HG02571 (cell line): ENCODE data around the gene C19orf44.
"Not testable (repeated sequence)": the region's sequence is repeated elsewhere in the genome, so short reads cannot be mapped to it uniquely, and the experiment has no call there.

Source experiments
- ATAC-seq: cut with Tn5 transposase; IDR thresholded peaks from one replicate; pipeline ENCODE4 v1.9.1; 2021; ENCODE audit warnings: mild to moderate bottlenecking, moderate library complexity; ENCODE audit not compliant: unreplicated experiment

The C19orf44 gene

DNA sequence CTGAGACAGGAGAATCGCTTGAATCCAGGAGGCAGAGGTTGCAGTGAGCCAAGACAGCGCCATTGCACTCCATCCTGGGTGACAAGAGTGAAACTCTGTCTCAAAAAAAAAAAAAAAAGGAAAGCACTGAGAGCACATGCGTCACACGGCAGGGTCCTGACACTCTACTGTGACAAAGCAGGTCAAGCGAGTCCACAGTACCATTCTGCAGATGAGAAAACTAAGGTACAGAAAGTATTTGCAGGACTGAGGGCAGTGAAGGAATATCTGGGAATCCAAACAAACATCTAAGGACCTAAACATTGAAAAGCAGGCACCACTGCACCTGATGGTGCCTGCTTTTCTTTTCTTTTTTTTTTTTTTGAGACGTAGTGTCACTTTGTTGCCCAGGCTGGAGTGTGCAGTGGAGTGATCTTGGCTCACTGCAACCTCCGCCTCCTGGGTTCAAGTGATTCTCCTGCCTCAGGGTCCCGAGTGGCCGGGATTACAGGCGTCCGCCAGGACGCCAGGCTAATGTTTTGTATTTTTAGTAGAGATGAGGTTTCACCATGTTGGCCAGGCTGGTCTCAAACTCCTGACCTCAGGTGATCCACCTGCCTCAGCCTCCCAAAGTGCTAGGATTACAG, 29.3 kb upstream of the C19orf44 start:
- ATAC-seq, result not testable (repeated sequence)

DNA sequence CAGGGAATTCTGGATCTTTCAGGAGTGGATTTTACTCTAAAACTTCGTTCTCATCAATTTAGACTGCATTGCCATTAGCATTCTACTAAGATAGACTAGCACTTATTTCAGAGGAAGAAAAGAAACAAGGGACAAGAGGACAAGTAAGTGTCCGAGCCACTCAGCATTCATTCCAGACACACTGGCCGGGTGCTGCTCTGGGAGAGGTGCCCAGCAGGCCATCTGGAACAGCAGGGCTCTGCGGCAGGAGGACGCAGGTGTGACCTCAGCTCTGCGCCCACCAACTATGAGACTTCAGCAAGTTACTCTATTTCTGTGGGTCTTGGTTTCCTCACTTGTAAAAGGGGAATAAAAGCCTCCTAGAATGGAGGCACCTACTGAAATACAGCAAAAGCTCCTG, 28.6 kb upstream of the C19orf44 start:
- ATAC-seq, result no peak

GRCh38 chr19:16470541-16470910, 25.7 kb upstream of the C19orf44 start:
- ATAC-seq, result no peak

GRCh38 chr19:16470911-16471811, 25.0 kb upstream of the C19orf44 start:
- ATAC-seq, result peak; percentile 17

DNA sequence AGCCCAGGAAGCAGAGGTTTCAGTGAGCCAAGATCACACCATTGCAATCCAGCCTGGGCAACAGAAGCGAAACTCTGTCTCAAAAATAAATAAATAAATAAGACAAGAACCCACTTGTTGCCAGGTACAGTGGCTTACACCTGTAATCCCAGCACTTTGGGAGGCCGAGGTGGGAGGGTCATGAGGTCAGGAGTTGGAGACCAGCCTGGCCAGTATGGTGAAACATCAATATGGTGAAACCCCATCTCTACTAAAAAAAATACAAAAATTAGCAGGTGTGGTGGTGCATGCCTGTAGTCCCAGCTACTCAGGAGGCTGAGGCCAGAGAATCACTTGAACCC, 23.7 kb upstream of the C19orf44 start:
- ATAC-seq, result not testable (repeated sequence)

GRCh38 chr19:16472992-16473391, 23.2 kb upstream of the C19orf44 start:
- no peak for ATAC-seq

- ATAC-seq, result no peak
Observed at GRCh38 chr19:16473875-16474392, 22.3 kb upstream of the C19orf44 start.

DNA sequence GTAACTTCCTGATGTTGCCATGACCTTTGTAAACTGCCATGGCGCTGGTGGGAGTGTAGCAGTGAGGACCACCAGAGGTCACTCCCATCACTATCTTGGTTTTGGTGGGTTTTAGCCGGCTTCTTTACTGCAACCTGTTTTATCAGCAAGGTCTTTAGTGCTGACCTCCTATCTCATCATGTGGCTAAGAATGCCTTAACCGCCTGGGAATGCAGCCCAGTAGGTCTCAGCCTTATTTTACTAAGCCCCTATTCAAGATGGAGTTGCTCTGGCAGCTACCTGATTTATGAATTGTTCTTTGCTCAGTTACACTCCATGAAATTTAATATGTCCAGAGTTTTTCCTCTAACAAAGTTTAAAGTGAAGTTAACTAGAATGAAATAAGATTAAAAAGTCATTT, 19.8 kb upstream of the C19orf44 start:
- no peak for ATAC-seq

DNA sequence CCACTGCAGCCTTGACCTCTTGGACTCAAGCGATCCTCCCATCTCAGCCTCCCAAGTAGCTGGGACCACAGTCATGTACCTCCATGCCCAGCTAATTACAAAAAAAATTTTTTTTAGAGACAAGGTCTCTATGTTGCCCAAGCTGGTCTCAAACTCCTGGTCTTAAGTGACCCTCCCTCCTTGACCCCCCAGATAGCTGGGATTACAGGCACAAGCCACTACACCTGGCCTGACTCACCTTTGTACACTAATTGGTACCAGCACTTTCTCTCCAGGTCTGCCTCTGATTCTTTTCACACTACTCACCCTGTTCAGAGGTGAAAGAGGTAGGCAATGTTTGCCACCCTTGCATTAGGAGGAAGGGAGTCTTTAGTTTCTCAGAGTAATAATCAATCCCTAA, 18.9 kb upstream of the C19orf44 start:
- ATAC-seq, result no peak

DNA sequence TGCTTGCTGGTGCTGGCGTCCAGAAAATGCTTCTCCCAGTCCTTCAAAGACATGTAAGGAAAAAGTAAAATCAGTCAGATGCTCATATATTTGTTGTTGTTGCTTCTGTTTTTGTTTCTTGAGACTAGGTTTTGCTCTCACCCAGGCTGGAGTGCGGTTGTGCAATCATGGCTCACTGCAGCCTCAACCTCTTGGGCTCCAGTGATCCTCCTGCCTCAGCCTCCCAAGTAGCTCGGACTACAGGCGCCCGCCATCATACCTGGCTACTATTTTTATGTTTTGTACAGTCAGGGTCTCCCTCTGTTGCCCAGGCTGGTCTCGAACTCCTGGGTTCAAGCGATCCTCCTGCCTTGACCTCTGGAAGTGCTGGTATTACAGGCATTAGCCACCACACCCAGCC, 13.4 kb upstream of the C19orf44 start:
- ATAC-seq, result no peak

DNA sequence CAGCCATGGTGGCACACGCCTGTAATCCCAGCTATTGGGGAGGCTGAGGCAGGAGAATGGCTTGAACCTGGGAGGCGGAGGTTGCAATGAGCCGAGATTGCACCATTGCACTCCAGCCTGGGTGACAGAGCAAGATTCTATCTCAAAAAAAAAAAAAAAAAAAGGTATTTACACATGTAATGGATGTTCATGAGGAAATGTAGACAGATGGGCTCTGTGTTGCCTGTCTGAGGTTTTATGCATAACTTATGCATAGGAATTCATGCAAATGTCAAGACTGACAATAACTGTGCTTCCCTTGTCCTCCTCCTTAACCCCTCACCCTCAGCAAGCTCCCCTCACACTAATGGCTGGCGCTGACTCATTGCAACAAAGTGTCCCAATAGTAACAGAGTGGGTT, 9.7 kb upstream of the C19orf44 start:
- not testable (repeated sequence) for ATAC-seq

DNA sequence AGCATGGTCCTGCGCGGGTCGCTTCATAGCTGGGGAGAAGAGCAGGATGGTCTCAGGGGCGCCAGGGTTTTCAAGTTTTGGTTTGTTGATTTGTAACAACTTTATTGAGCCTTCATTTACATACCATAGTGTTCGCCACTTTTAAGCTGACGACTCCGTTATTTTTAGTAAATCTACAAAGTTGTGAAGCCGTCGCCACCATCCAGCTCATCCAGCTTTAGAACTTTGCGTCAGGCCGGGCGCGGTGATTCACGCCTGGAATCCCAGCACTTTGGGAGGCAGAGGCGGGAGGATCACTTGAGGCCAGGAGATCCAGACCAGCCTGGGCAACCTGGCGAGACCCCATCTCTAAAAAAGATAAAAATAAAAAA, 404 bp downstream of the C19orf44 start:
- ATAC-seq, result no peak

DNA sequence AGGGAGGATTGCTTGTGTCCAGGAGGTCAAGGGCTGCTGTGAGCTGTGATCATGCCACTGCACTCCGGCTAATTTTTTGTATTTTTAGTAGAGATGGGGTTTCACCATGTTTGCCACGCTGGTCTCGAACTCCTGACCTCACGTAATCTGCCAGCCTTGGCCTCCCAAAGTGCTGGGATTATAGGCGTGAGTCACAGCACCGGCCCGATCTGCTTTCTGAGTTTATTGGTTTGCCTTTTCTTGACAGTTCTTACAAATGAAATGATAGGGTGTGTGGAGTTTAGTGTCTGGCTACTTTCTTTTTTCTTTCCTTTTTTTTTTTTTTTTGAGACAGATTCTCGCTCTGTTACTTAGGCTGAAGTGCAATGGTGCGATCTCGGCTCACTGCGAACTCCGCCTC, 848 bp downstream of the C19orf44 start:
- ATAC-seq, result no peak

GRCh38 chr19:16497837-16498236, 1.6 kb downstream of the C19orf44 start:
- no peak for ATAC-seq

DNA sequence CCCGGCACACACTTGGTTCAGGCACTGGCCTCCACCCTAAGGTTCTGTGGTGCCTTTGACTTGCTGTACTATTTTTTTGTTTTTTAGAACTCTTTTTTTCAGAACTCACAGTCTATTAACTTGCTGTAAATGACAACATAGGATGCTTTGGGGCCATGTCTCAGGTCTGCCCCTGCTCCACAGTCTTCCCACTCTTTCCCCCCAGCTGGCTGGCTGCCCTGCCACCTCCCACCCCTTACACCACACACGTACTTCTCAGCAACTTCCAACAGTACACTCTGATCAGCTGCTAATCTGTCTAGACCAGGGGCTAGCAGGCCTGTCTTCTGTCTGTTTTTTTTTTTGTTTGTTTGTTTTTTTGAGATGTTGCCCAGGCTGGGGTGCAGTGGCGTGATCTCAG, 8.1 kb downstream of the C19orf44 start:
- ATAC-seq, result no peak

DNA sequence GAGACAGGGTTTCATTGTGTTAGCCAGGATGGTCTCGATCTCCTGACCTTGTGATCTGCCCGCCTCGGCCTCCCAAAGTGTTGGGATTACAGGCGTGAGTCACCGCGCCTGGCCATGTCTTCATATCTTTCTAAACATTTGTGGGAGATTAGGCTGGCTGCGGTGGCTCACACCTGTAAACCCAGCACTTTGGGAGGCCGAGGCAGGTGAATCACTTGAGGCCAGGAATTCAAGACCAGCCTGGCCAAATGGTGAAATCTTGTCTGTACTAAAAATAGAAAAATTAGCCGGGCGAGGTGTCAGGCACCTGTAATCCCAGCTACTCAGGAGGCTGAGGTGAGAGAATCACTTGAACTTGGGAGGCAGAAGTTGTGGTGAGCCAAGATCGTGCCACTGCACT, 10.0 kb downstream of the C19orf44 start:
- ATAC-seq, result not testable (repeated sequence)

DNA sequence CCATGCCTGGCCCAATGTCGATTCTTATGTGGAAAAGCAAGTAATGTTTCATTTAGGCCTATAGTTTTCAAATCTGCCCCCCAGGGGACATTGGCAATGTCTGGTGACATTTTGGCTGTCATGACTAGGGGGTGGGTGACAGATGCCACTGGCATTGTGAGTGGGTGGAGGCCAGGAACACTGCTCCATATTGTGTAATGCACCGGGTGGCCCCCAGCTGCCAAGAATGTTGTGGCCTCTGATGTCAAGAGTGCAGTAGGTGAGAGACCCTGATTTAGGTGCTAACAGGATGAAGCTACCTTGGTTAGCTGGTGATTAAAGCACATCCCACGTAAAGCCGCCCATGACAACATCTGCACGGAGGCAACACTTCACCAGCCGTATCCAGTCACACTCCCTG, 10.8 kb downstream of the C19orf44 start:
- ATAC-seq, result no peak

- no peak for ATAC-seq
Observed at GRCh38 chr19:16508546-16508945, 12.4 kb downstream of the C19orf44 start.

DNA sequence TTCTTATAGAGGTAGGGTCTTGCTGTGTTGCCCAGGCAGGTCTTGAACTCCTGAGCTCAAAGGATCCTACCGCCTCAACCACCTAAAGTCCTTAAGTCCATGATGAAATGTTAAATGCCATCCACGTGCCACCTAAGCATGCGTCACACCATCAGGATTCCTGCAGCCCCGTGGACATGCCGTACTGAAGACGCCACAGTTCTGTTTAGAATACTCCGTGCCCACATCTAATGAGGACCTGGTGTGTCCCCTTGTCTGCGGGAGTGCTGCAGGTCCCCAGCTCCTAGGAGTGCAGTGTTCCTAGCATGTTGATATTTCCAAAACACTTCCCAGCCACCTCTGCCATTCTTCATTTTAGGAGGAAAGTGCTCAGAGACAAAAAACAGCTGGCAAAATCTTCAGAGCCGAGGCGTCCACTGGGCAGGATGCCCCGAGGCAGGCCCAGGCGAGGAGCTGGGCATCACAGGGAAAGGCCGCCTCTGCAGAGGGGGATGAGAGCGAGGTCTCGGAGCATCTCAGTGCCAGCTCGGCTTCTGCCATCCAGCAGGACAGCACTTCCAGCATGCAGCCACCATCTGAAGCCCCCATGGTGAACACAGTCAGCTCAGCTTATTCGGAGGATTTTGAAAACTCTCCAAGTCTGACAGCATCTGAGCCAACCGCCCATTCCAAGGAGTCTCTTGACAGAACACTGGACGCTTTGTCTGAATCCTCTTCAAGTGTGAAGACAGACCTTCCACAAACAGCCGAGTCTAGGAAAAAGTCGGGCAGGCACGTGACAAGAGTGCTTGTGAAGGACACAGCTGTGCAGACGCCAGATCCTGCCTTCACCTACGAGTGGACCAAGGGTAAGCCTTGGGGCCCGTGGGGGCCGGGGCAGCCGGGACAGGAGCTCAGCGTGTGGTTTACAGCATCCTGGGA, 13.2 kb downstream of the C19orf44 start:
- no peak for ATAC-seq

DNA sequence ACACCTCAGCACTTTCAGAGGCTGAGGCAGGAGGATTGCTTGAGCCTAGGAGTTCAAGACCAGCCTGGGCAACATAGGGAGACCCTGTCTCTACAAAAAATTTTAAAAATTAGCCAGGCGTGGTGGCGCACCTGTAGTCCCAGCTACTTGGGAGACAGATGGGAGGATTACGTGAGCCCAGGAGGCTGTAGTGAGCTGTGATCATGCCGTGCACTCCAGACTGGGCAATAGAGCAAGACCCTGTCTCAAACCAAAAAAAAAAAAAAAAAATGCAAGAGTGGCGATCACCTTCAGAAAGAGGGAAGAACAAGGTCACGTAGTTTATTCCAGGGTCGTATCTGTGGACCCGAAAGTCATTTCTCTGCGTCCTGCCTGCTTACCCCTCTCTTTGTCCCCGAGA, 16.4 kb downstream of the C19orf44 start:
- ATAC-seq, result not testable (repeated sequence)

GRCh38 chr19:16514383-16515019, 18.3 kb downstream of the C19orf44 start:
- no peak for ATAC-seq
